Caco-2 (cell line): ENCODE measurements around the gene FOXRED1. TPM values are rescaled to one million over a fixed set of nuclear protein-coding genes. Genes with fewer than 3 reads are reported as not detected.

Experiments
- BruUV-seq: library from RNA; stranded (reverse); fragments of 400-500 nt; replicated peaks from 2 replicates; lab custom pipeline; 2021; lab: Mats Ljungman, UMichigan
- CTCF ChIA-PET: fragments of 300-600 bp; sonication (Branson Sonifier 250); formaldehyde crosslinking; loops from one replicate; lab custom pipeline; 2022; ENCODE audit warnings: antibody characterized with exemption; lab: Charles Lee
- POLR2A ChIA-PET: fragments of 300-600 bp; sonication (Branson Sonifier 250); formaldehyde crosslinking; loops from one replicate; lab custom pipeline; 2022; ENCODE audit warnings: antibody characterized with exemption; lab: Charles Lee
- DNase-seq, 2 experiments: peaks; one replicate each; pipeline versions ENCODE4 v3.0.0 to v3.0.0-alpha.2; 2020 to 2022
- H3K27me3 ChIP-seq: replicated peaks from 2 replicates; pipeline ENCODE4 v1.6.0; 2011; ENCODE audit warnings: low read length; ENCODE audit not compliant: control insufficient read depth, insufficient read depth
- H3K36me3 ChIP-seq: 2 replicates; pipeline ENCODE4 v1.5.1; 2011; ENCODE audit warnings: low read length; ENCODE audit not compliant: control insufficient read depth, insufficient read depth
- H3K4me1 ChIP-seq: fragments of 250-450 bp; sonication (Bioruptor Pico); 2 replicates; pipeline ENCODE4 v1.5.1; 2020; ENCODE audit warnings: mild to moderate bottlenecking
- H3K4me3 ChIP-seq: 2 replicates; pipeline ENCODE4 v1.5.1; 2011; ENCODE audit warnings: low read depth, mild to moderate bottlenecking, control low read depth, low read length
- H3K9me3 ChIP-seq: fragments of 250-450 bp; sonication (Bioruptor Pico); 2 replicates; pipeline ENCODE4 v1.5.1; 2020; ENCODE audit warnings: mild to moderate bottlenecking, moderate library complexity
- H3K27ac Mint-ChIP-seq: one replicate; pipeline ENCODE4 v1.8.0; 2022; ENCODE audit warnings: mixed read lengths; ENCODE audit not compliant: unreplicated experiment
- H3K27me3 Mint-ChIP-seq: one replicate; pipeline ENCODE4 v1.8.0; 2022; ENCODE audit warnings: mixed read lengths; ENCODE audit not compliant: insufficient read depth, unreplicated experiment
- H3K36me3 Mint-ChIP-seq: one replicate; pipeline ENCODE4 v1.8.0; 2022; ENCODE audit warnings: mild to moderate bottlenecking, mixed read lengths; ENCODE audit not compliant: insufficient read depth, unreplicated experiment
- H3K4me1 Mint-ChIP-seq: one replicate; pipeline ENCODE4 v1.8.0; 2022; ENCODE audit warnings: low read depth, mixed read lengths; ENCODE audit not compliant: unreplicated experiment
- H3K4me3 Mint-ChIP-seq: one replicate; pipeline ENCODE4 v1.8.0; 2022; ENCODE audit warnings: mild to moderate bottlenecking, moderate library complexity, mixed read lengths; ENCODE audit not compliant: unreplicated experiment
- H3K9me3 Mint-ChIP-seq: one replicate; pipeline ENCODE4 v1.8.0; 2022; ENCODE audit warnings: mixed read lengths; ENCODE audit not compliant: unreplicated experiment
- CTCF ChIP-seq, 2 experiments: fragments of 200-600 bp in 1 of 2; IDR thresholded peaks; 1 replicate in 1 of 2; 2 replicates in 1 of 2; pipeline versions ENCODE4 v1.5.1 to v1.8.0; 2011 to 2022; ENCODE audit warnings: antibody characterized with exemption in 1 of 2, control low read depth in 1 of 2, inconsistent platforms in 1 of 2, low read depth in 1 of 2, low read length in 1 of 2, mild to moderate bottlenecking in 1 of 2, moderate library complexity in 1 of 2; ENCODE audit not compliant: insufficient read depth in 1 of 2, severe bottlenecking in 1 of 2, unreplicated experiment in 1 of 2
- intact Hi-C: fragments of 100-400 bp; cut with micrococcal nuclease; formaldehyde crosslinking; loops from one replicate; pipeline ENCODE4 v1.10.0; 2022; ENCODE audit not compliant: unreplicated experiment
- total RNA-seq: library from RNA; stranded (reverse); gene quantifications from 2 replicates; pipeline ENCODE4 v1.2.3, GENCODE V29; 2022

The FOXRED1 gene
- total RNA-seq, 1 experiment from 2014 or later, result 91.7 TPM

GRCh38 chr11:126311401-126312291, 42.7 kb downstream of the FOXRED1 start:
- H3K4me1 Mint-ChIP-seq, result peaks cover 6% of the 10 kb centered on the region
- H3K27ac Mint-ChIP-seq, result no peak overlapping the region
- 0 out of 2 replicates have a peak, but pooled peaks cover 6% of the 10 kb centered on the region for H3K4me1 ChIP-seq
- CTCF ChIA-PET, result interaction anchor here (0.8 to 2.7 kb wide), 7 partner anchors 11 to 168 kb away, joined by 3 to 68 read pairs (median 4); partner anchors contain the start of gene ST3GAL4
- intact Hi-C loops, result loop anchor here (2.0 to 10.0 kb wide), 3 partner anchors 43 to 293 kb away; partner anchors contain the start of gene ST3GAL4
- H3K27me3 ChIP-seq, result no peaks in the 10 kb centered on the region
- no peaks in the 10 kb centered on the region for H3K36me3 ChIP-seq
- POLR2A ChIA-PET, result interaction anchor here (0.6 kb wide), 1 partner anchor 48 kb away, joined by 3 read pairs; no protein-coding TSS in a partner anchor
- no peaks in the 10 kb centered on the region for H3K9me3 ChIP-seq
- H3K9me3 Mint-ChIP-seq, result no peaks in the 10 kb centered on the region
- no peak overlapping the region for H3K4me3 ChIP-seq
- peaks cover 4% of the 10 kb centered on the region for H3K36me3 Mint-ChIP-seq
- no peak overlapping the region for H3K4me3 Mint-ChIP-seq
- TF ChIP-seq CTCF (IDR thresholded peaks at IDR 0.05; ENCODE audit: insufficient read depth in 1 of 2, low read depth in 1 of 2, low read length in 1 of 2, severe bottlenecking in 1 of 2, unreplicated experiment in 1 of 2), result no peak
- no peak for DNase-seq
- no TSS peak for BruUV-seq
- H3K27me3 Mint-ChIP-seq, result no peaks in the 10 kb centered on the region

DNA sequence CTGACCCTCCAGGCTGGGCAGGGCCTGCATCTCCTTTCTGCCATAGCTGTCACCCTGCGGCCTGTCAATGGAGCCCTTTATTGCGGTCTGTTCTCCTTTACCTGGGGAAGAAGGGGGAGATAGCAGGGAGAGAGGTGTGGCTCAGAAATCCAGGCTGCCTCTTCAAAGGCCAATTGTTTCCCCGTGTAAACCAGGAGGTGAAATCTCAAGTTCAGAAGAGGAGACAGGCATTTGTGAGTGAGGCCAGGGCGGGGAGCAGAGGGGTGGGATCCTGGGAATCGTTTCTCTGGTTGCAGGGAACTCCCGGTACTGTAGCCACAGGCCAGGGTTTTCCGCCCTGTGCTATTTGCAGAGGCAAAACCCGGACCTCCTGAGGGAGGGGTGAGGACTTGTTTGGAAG, 44.0 kb downstream of the FOXRED1 start:
- no peak overlapping the region for H3K27ac Mint-ChIP-seq

More for the DNA sequence above, 44.0 kb downstream of the FOXRED1 start:
- no peaks in the 10 kb centered on the region for H3K9me3 Mint-ChIP-seq
- H3K4me1 Mint-ChIP-seq, result peaks cover 6% of the 10 kb centered on the region
- Histone ChIP-seq H3K36me3 (no peaks in the 10 kb centered on the region), H3K4me1 (0 out of 2 replicates have a peak, but pooled peaks cover 6% of the 10 kb centered on the region), H3K27me3 (no peaks in the 10 kb centered on the region), H3K9me3 (no peaks in the 10 kb centered on the region), H3K4me3 (no peak overlapping the region)
- H3K27me3 Mint-ChIP-seq, result no peaks in the 10 kb centered on the region
- H3K4me3 Mint-ChIP-seq, result no peak overlapping the region
- no peak for TF ChIP-seq CTCF (IDR thresholded peaks at IDR 0.05; ENCODE audit: insufficient read depth in 1 of 2, low read depth in 1 of 2, low read length in 1 of 2, severe bottlenecking in 1 of 2, unreplicated experiment in 1 of 2)
- ChIA-PET CTCF (interaction anchor here (0.7 kb wide), 1 partner anchor 381 kb away, joined by 3 read pairs; no protein-coding TSS in a partner anchor), POLR2A (no interaction called here)
- no TSS peak for BruUV-seq
- intact Hi-C loops, result loop anchor here (5.0 to 10.0 kb wide), 2 partner anchors 99 to 292 kb away; no protein-coding TSS in a partner anchor
- no peak for DNase-seq
- peaks cover 8% of the 10 kb centered on the region for H3K36me3 Mint-ChIP-seq
